Naive thymus-derived CD8-positive, alpha-beta T cell (primary cell): Measurements from ENCODE around the gene RAPH1. TPM values are rescaled to one million over a fixed set of nuclear protein-coding genes. Genes with fewer than 3 reads are reported as not detected.
A peak's percentile ranks its signal among the peaks of the same experiment; 100 is the strongest.

Experiments used
- ATAC-seq, 2 donors: fragments of 150-1000 bp; cut with Tn5 transposase in 1 of 2; sonication (Bioruptor Pico), chemical (Tn5 transposase) in 1 of 2; 1 replicate in 1 of 2; 2 replicates in 1 of 2; pipeline ENCODE4 v1.10.0; 2021; ENCODE audit warnings: mild to moderate bottlenecking in 2 of 2, moderate library complexity in 2 of 2
- POLR2A ChIA-PET: fragments of 350-600 bp; sonication (Branson Sonifier 250); formaldehyde crosslinking; loops from one replicate; lab custom pipeline; 2021; ENCODE audit warnings: antibody characterized with exemption; lab: Charles Lee
- DNase-seq, 10 donors: peaks; one replicate each; pipeline versions ENCODE4 v3.0.0 to v3.0.0-alpha.2; 2020 to 2022
- H3K27ac Mint-ChIP-seq, 10 donors: one replicate each; pipeline ENCODE4 v1.8.0; 2020 to 2022; ENCODE audit warnings: mild to moderate bottlenecking in 10 of 10, mixed read lengths in 10 of 10, moderate library complexity in 4 of 10, inconsistent platforms in 1 of 10
- H3K27me3 Mint-ChIP-seq, 5 donors: one replicate each; pipeline ENCODE4 v1.8.0; 2021 to 2022; ENCODE audit warnings: mixed read lengths in 5 of 5
- H3K36me3 Mint-ChIP-seq, 3 donors: one replicate each; pipeline ENCODE4 v1.8.0; 2020 to 2022; ENCODE audit warnings: mixed read lengths in 3 of 3, mild to moderate bottlenecking in 2 of 3, inconsistent platforms in 1 of 3
- H3K4me1 Mint-ChIP-seq, 4 donors: one replicate each; pipeline ENCODE4 v1.8.0; 2021 to 2022; ENCODE audit warnings: mixed read lengths in 4 of 4
- H3K4me3 Mint-ChIP-seq, 10 donors: one replicate each; pipeline ENCODE4 v1.8.0; 2020 to 2022; ENCODE audit warnings: mild to moderate bottlenecking in 10 of 10, mixed read lengths in 10 of 10, moderate library complexity in 6 of 10, inconsistent platforms in 1 of 10
- H3K9me3 Mint-ChIP-seq, 9 donors: one replicate each; pipeline ENCODE4 v1.8.0; 2020 to 2022; ENCODE audit warnings: mixed read lengths in 9 of 9, mild to moderate bottlenecking in 3 of 9, inconsistent platforms in 1 of 9, moderate library complexity in 1 of 9
- polyA plus RNA-seq, 3 donors: library from polyadenylated mRNA; unstranded; fragments of 300-500 nt; fragmentation: Illumina TruSeq; gene quantifications; one replicate each; pipeline ENCODE4 v1.2.3, GENCODE V29; 2021
- total RNA-seq, 8 experiments: library from RNA in 2 of 8; stranded (reverse) in 2 of 8; gene quantifications; one replicate each; pipeline ENCODE4 v1.2.3 and lab custom pipeline; 2021 to 2026

The RAPH1 gene
- total and polyA plus RNA-seq, 5 experiments from 2014 or later: 0.31 to 2.1 (median 1.1) TPM; not detected in 1

DNA sequence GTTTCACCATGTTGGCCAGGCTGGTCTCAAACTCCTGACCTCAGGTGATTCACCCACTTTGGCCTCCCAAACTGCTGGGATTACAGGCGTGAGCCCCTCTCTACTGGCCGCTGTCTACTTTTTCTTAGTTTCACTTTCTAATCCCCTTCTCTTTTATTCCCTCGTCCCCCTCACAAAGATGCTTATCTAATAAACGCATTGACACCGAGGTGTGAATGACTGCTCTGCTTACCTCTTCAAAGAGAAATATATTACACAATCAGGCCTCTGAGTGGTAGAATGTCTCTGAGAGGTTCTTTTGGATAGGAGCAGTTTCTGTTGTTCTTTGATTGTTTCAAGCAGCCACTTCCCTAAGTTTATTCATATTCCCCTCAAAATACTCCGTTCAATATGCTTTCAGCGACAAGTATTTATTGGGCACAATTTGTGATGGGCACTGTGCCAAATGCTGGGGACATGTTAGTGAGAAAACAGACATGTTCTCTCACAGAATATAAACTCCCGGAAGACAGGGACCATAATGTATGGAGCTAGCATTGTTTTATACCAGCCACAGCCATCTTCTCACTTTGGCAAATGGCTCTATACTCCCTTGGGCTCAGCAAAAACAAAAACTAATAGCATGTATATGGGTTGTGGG lies 34.7 kb upstream of the RAPH1 start:
- Mint-ChIP-seq H3K27ac (peak overlapping the region in 1 of 10 donors; percentile 81), H3K36me3 (no peaks in the 10 kb centered on the region), H3K4me1 (peaks cover 2 to 10% (median 8%) of the 10 kb centered on the region in 4 donors), H3K27me3 (peaks cover 0 to 6% (median 0%) of the 10 kb centered on the region in 5 donors), H3K4me3 (peak overlapping the region in 1 of 10 donors; percentile 53), H3K9me3 (no peaks in the 10 kb centered on the region)
- POLR2A ChIA-PET: no interaction called here
- ATAC-seq (no peak), DNase-seq (no peak)

DNA sequence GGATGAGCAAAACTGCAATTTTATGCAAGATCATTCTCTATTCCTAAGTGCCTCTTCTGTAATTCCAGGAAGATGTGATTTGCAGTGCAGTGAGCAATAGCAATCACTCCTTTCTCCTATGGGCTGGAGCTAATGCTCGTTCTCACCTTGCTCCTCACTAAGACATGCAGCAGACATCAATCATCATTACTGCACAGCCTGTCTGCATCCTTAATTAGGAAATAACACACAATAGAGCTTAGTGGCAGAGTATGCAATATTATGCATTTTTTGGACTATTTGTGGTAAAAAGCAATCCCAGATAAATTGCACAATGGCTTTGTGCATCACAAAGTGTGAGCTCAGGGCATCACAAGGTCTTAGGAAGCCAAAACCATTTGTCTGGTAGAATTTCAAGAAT lies 32.6 kb upstream of the RAPH1 start:
- Mint-ChIP-seq H3K27me3 (peaks cover 0 to 2% (median 0%) of the 10 kb centered on the region in 5 donors), H3K36me3 (no peaks in the 10 kb centered on the region)

DNA sequence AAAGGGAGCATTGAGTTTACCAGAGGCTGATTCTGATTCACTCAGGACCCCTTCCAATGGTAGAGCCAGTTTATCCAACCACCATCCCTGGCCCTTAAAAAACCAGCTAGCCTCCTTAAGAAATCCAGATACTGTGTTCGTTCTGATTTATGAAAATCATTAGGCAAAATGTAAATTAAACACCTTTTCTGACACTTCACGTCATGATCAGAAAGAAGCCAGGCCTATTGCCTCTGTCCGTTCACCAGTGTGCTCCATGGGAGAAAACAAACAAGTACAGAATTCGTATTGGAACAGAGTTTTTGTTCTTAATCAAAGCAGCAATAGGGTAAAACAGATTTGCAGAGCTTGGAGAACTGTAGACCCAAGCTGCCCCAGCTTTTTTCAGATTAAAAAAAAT lies 31.1 kb upstream of the RAPH1 start:
- Mint-ChIP-seq H3K4me3 (no peak overlapping the region), H3K27ac (no peak overlapping the region), H3K27me3 (peaks cover 0 to 2% (median 0%) of the 10 kb centered on the region in 5 donors), H3K36me3 (no peaks in the 10 kb centered on the region), H3K4me1 (peaks cover 2 to 10% (median 7%) of the 10 kb centered on the region in 4 donors), H3K9me3 (no peaks in the 10 kb centered on the region)
- DNase-seq (no peak), ATAC-seq (no peak)
- POLR2A ChIA-PET: interaction anchor here (0.7 kb wide), 1 partner anchor 931 kb away, joined by 5 read pairs; the partner anchor contains the start of gene FAM117B

More for the DNA sequence above, 32.6 kb upstream of the RAPH1 start:
- ATAC-seq (no peak), DNase-seq (no peak)
- Mint-ChIP-seq H3K9me3 (no peaks in the 10 kb centered on the region), H3K4me1 (peaks cover 2 to 10% (median 7%) of the 10 kb centered on the region in 4 donors), H3K4me3 (no peak overlapping the region), H3K27ac (no peak overlapping the region)
- POLR2A ChIA-PET: interaction anchor here (0.5 to 0.6 kb wide), 2 partner anchors 13 to 22 kb away, joined by 3 to 4 read pairs; no protein-coding TSS in a partner anchor

DNA sequence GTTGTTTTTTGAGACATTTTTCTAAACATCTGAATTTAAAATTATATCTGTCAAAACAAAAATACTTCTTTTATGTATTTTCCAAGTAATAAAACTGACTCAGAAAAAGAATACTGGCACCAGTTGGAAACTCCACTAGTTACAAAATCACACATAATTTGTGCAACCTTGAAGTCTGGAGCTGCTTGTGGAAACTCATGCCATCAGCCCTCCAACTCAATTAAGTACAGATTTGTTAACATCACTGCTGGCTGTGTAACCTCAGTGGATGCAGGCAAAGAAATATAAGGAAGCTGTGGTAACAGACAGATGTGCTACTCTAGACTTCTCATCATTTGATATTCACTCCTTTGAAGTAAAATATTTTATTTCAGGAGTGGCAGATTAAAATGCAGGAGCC lies 30.0 kb upstream of the RAPH1 start:
- peaks cover 0 to 10% (median 4%) of the 10 kb centered on the region in 4 donors for H3K4me1 Mint-ChIP-seq
- H3K27ac Mint-ChIP-seq: no peak overlapping the region
- no peaks in the 10 kb centered on the region for H3K9me3 Mint-ChIP-seq
- no peaks in the 10 kb centered on the region for H3K36me3 Mint-ChIP-seq
- POLR2A ChIA-PET: no interaction called here
- ATAC-seq (no peak), DNase-seq (no peak)
- H3K27me3 Mint-ChIP-seq: no peaks in the 10 kb centered on the region
- no peak overlapping the region for H3K4me3 Mint-ChIP-seq

DNA sequence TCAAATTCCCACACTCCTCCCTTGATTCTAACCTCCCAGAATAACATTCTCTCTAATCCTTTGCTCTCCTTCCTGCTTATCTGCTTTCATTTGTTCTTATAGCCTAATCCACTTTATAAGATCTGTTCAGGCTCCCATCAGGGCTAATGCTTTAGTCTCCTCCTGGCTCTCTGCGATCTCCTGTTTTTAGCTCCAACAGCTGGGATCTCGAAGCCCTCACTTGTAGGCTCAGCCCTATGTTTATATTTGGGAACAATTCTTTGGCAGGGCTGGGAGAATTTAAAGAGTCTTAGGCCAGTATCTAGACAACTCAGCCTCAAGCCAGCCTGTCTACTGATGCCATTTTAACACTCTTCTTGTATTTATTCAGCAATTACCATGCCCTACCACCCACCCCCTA lies 27.2 kb upstream of the RAPH1 start:
- Mint-ChIP-seq H3K4me1 (peaks cover 0 to 2% (median 0%) of the 10 kb centered on the region in 4 donors), H3K36me3 (no peaks in the 10 kb centered on the region), H3K27me3 (no peaks in the 10 kb centered on the region), H3K4me3 (no peak overlapping the region), H3K9me3 (no peaks in the 10 kb centered on the region), H3K27ac (no peak overlapping the region)
- POLR2A ChIA-PET: no interaction called here
- ATAC-seq: no peak
- no peak for DNase-seq

DNA sequence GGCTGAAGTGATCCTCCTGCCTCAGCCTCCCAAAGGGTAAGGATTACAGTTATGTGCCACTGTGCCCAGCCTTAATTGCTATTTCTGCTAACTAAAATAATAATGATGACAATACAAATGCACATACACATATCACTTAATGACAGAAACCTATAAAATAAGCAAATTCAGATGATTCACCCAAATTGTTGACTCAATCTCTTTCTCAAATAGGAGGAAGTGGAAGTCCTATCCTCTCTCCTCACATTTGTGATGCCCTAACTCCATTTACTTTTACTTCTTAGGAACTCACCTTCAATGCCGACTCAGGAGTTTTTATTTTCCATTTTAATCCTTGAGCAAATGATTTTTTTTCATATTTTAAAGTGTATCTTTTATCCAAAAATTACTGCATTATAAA lies 24.5 kb upstream of the RAPH1 start:
- Mint-ChIP-seq H3K27me3 (no peaks in the 10 kb centered on the region), H3K4me3 (no peak overlapping the region), H3K4me1 (no peaks in the 10 kb centered on the region), H3K9me3 (no peaks in the 10 kb centered on the region), H3K36me3 (no peaks in the 10 kb centered on the region), H3K27ac (no peak overlapping the region)
- DNase-seq: no peak
- POLR2A ChIA-PET: no interaction called here
- ATAC-seq: no peak

DNA sequence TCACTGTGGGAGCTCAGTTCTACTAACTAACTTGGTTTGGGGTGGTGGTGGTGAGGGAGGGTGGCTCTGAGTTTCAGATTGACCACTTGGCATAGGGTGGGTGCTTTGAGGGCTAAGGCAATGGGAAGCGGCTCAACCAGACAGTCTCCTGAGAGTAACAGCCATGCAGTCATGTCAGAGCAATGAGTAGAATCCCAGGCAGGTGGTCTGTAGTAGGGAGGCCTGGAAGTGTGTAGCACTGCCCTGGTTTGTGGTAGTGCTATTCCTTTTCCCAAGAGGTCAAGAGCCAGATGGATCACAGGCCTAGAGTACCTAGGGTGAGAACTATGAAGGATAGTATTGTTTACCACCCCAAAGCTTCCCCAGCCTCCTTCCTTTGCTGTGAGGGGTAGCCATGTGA lies 18.7 kb upstream of the RAPH1 start:
- H3K4me1 Mint-ChIP-seq: peaks cover 0 to 3% (median 0%) of the 10 kb centered on the region in 4 donors
- H3K36me3 Mint-ChIP-seq: no peaks in the 10 kb centered on the region
- H3K9me3 Mint-ChIP-seq: peaks cover 0 to 2% (median 0%) of the 10 kb centered on the region in 9 donors
- H3K27ac Mint-ChIP-seq: no peak overlapping the region
- POLR2A ChIA-PET: interaction anchor here (0.6 kb wide), 1 partner anchor 14 kb away, joined by 3 read pairs; no protein-coding TSS in a partner anchor
- no peak overlapping the region for H3K4me3 Mint-ChIP-seq
- ATAC-seq (no peak), DNase-seq (no peak)
- peaks cover 0 to 5% (median 0%) of the 10 kb centered on the region in 5 donors for H3K27me3 Mint-ChIP-seq

DNA sequence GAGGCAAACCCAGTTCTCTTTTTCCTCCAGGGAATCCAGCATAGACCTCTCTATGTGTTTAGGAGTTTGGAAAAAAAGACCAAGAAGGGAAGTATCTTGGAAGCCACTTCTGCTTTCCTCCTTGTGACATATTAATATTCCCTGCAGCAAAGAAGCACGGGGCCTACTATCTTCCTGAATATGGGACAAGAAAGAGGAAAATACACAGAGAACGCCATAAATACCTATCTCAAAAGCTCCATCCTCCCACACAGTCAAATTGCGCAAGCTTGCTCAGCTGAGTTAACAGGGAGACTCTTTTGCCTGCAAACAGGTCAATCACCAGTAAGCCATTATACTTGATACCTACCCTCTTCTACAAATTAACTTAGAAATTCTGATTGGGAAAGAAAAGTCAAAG lies 16.7 kb upstream of the RAPH1 start:
- POLR2A ChIA-PET: no interaction called here
- Mint-ChIP-seq H3K4me1 (peaks cover 6 to 8% (median 7%) of the 10 kb centered on the region in 4 donors), H3K27me3 (peaks cover 0 to 5% (median 0%) of the 10 kb centered on the region in 5 donors), H3K9me3 (peaks cover 0 to 2% (median 0%) of the 10 kb centered on the region in 9 donors), H3K4me3 (no peak overlapping the region), H3K36me3 (no peaks in the 10 kb centered on the region), H3K27ac (no peak overlapping the region)
- DNase-seq (no peak), ATAC-seq (no peak)

DNA sequence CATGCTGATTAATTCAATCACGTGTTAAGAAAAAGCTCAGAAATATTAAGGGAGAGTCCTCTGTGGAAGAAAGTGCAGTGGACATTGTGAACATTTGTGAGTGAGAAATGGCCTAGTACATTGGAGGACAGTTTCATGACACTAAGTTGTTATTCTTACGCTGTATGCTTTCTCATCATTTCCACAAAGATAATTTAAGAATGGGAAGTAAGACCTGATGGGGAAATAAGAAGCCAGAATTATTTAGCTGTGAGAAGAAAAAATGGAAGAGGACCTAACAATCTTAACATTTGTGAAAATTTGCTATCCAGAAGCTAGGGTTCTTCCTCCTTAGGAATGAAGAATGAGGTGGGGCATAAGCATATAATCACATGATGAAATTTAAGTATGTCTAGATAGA lies 15.2 kb upstream of the RAPH1 start:
- ATAC-seq (no peak), DNase-seq (no peak)
- Mint-ChIP-seq H3K36me3 (no peaks in the 10 kb centered on the region), H3K9me3 (peaks cover 0 to 2% (median 0%) of the 10 kb centered on the region in 9 donors), H3K4me3 (no peak overlapping the region), H3K4me1 (peaks cover 6 to 8% (median 7%) of the 10 kb centered on the region in 4 donors), H3K27ac (peak overlapping the region in 1 of 10 donors; percentile 58), H3K27me3 (peaks cover 0 to 5% (median 0%) of the 10 kb centered on the region in 5 donors)
- POLR2A ChIA-PET: no interaction called here

DNA sequence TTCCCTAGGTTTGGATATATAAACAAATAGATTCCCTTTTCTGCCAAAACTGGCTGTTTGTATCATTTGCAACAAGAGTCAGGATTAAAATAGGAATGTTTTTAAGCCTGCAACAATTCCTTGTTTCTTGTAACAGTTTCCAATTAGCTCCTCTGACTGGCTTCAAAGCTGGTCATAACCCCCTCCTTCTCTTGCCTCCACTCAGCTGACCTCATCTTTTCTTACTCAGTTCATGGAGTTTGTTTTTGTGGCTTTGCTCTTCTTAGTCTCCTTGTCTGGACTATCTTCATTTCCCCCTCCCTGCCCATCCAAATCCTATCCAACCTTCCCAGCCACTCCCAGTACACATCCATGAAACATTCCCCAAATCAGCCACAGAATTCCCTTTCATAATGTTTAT lies 14.3 kb upstream of the RAPH1 start:
- H3K36me3 Mint-ChIP-seq: no peaks in the 10 kb centered on the region
- H3K9me3 Mint-ChIP-seq: peaks cover 0 to under 1% (median 0%) of the 10 kb centered on the region in 9 donors
- H3K4me1 Mint-ChIP-seq: peaks cover 6 to 8% (median 7%) of the 10 kb centered on the region in 4 donors
- peaks cover 0 to 4% (median 0%) of the 10 kb centered on the region in 5 donors for H3K27me3 Mint-ChIP-seq
- ATAC-seq (no peak), DNase-seq (no peak)
- no peak overlapping the region for H3K4me3 Mint-ChIP-seq
- H3K27ac Mint-ChIP-seq: no peak overlapping the region
- POLR2A ChIA-PET: no interaction called here

DNA sequence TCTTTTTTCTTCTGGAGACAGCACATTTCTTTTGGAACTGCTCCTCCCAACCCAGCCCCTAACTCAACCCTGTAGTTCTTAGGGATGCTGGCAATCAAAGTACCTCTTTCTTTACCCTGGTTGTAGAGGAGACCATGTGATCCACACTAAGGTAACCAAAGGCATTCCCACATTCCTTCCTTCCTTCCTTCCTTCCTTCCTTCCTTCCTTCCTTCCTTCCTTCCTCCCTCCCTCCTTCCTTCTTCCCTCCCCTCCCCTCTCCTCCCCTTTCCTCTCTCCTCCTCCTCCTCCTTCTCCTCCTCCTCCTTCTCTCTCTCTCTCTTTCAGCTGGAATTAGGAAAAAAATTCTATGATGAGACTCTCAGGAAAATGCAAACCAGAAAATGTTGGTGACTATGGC lies 13.8 kb upstream of the RAPH1 start:
- DNase-seq (no peak), ATAC-seq (no peak)
- no peaks in the 10 kb centered on the region for H3K36me3 Mint-ChIP-seq
- no peak overlapping the region for H3K4me3 Mint-ChIP-seq
- no peaks in the 10 kb centered on the region for H3K9me3 Mint-ChIP-seq
- peaks cover 0 to 3% (median 0%) of the 10 kb centered on the region in 5 donors for H3K27me3 Mint-ChIP-seq
- no peak overlapping the region for H3K27ac Mint-ChIP-seq
- POLR2A ChIA-PET: no interaction called here
- H3K4me1 Mint-ChIP-seq: peaks cover 6 to 8% (median 7%) of the 10 kb centered on the region in 4 donors

DNA sequence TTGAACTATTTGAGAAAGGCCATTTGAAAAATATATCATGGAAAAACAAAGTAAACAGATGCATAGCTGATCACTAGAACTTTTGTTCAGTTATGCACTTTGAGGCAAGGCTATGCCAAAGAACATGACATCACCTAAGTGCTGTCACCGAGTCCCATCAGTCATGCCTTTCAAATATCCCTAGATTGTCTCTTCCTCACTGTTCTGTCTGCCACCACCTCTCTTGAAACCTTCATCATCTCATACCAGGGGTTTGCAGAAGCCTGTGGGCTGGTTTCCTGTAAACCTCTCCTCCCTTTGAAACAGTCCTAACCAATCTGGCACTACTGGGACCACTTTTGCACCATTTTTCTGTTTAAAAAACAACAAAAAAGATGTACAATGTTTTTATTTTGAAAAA lies 12.3 kb upstream of the RAPH1 start:
- no peaks in the 10 kb centered on the region for H3K36me3 Mint-ChIP-seq
- no peak overlapping the region for H3K4me3 Mint-ChIP-seq
- peaks cover 0 to 3% (median 0%) of the 10 kb centered on the region in 5 donors for H3K27me3 Mint-ChIP-seq
- DNase-seq: no peak
- peak in 1 of 2 donors; percentile 45 for ATAC-seq
- POLR2A ChIA-PET: no interaction called here
- peak overlapping the region in 1 of 10 donors; percentile 47 for H3K27ac Mint-ChIP-seq
- no peaks in the 10 kb centered on the region for H3K9me3 Mint-ChIP-seq
- H3K4me1 Mint-ChIP-seq: peaks cover 6 to 8% (median 7%) of the 10 kb centered on the region in 4 donors

DNA sequence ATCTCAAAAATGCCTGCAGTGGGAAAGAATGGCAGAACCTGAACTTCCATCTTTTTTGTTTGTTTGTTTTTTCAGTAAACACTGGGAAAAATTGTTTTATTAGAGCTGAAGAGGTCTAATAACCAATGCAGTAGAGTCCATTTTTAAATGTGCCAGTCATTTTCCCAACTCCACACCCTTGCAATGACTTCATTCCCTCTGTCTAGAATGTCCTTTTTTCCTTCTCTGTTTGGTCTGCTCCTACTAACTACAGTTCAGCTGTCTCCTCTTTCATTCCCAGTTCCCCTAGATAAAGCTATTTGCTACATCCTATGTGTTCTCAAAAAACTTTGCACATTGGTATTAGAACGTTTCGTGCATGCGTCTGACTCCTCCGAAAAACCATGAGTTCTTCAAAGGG lies 9.3 kb upstream of the RAPH1 start:
- Mint-ChIP-seq H3K27me3 (peaks cover 0 to 2% (median 0%) of the 10 kb centered on the region in 5 donors), H3K36me3 (no peaks in the 10 kb centered on the region), H3K4me3 (no peak overlapping the region), H3K27ac (no peak overlapping the region), H3K4me1 (peaks cover 4 to 8% (median 7%) of the 10 kb centered on the region in 4 donors), H3K9me3 (no peaks in the 10 kb centered on the region)
- no peak for ATAC-seq
- DNase-seq: no peak
- POLR2A ChIA-PET: no interaction called here
